HG03139 (cell line): ENCODE data around the gene RGS11.
"Not testable (repeated sequence)": the region's sequence is repeated elsewhere in the genome, so short reads cannot be mapped to it uniquely, and the experiment has no call there.

Experiments
- ATAC-seq: cut with Tn5 transposase; IDR thresholded peaks from one replicate; pipeline ENCODE4 v1.9.1; 2021; ENCODE audit not compliant: unreplicated experiment

The RGS11 gene

DNA sequence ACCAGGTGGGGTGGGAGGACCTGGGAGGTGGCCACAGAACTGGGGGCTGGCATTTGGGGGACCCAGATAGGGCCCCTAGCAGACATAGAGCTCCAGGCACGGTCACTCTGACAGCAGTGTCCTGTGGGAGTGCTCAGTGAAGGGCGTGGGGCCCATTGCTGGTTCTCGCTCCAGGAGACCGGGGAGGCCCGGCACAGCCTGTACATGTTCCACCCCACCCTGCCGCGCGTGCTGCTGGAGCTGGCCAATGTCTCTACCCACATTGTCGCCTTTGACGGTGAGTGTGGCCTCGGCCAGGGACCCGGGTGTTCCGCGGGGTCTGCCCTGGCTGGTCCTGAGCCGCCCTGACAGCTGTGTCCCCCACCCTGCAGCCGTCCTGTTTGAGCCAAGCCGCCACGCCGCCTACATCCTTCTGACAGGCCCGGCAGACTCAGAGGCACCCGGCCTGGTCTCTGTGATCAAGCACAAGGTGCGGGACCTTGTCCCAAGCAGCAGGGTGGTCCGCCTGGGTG, 11.2 kb downstream of the RGS11 start:
- ATAC-seq: no peak

DNA sequence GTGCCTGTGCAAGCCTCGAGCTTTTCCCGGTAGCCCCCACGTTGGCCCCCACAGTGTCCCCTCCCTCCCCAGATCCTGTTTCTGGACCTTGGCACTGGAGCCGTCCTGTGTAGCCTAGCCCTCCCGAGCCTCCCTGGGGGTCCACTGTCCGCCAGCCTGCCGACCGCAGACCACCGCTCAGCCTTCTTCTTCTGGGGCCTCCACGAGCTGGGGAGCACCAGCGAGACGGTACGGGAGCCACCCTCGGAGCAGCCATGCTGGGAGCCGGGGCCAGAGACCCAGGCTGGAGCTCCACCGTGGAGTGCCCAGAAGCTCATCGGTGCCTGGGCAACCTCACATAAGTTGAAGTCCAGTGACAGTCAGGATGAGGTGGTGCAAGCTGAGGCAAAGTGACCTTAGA, 11.8 kb downstream of the RGS11 start:
- ATAC-seq: no peak

DNA sequence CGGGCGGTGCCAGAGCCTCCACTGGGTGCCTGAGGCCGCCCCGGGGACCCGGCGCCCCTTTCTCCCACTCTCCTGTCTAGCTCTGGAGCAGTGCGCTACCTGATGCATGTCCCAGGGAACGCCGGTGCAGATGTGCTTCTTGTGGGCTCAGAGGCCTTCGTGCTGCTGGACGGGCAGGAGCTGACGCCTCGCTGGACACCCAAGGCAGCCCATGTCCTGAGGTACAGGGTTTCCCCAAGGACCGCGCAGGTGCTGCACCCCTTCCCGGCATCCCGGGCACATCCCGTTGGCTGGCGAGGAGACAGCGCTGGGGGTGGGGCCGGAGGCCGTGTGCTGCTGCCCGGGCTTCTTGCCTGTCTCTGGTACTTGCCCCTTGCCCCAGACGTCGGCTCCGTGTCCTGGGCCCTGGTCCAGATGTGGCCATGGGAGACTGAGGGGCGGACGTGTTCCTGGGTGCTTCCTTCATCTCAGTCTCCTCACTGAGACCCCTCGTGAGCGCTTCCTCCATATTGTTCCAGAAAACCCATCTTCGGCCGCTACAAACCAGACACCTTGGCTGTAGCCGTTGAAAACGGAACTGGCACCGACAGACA, 12.5 kb downstream of the RGS11 start:
- no peak for ATAC-seq

DNA sequence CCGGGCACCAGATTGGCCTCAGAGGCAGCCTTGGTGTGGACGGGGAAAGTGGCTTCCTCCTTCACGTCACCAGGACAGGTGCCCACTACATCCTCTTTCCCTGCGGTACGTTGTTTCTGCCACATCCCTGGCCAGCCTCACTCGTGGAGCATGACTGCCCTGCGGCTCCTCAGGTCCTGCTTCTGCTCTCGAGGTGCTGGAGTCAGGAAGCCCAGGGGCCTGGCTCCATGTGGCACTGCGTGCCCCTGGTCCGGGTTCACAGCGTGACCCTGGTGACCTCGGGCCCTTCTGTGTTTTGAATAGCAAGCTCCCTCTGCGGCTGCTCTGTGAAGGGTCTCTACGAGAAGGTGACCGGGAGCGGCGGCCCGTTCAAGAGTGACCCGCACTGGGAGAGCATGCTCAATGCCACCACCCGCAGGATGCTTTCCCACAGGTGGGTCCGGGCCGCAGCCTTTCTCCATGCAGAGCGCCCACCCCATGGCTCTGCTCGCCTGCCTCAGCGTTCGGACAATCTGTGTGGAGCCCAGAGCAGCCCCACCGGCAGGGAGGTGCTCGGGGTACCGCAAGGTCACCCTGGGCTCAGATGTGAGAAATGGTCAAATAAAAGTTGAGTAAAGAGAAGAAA, 13.5 kb downstream of the RGS11 start:
- ATAC-seq: no peak

DNA sequence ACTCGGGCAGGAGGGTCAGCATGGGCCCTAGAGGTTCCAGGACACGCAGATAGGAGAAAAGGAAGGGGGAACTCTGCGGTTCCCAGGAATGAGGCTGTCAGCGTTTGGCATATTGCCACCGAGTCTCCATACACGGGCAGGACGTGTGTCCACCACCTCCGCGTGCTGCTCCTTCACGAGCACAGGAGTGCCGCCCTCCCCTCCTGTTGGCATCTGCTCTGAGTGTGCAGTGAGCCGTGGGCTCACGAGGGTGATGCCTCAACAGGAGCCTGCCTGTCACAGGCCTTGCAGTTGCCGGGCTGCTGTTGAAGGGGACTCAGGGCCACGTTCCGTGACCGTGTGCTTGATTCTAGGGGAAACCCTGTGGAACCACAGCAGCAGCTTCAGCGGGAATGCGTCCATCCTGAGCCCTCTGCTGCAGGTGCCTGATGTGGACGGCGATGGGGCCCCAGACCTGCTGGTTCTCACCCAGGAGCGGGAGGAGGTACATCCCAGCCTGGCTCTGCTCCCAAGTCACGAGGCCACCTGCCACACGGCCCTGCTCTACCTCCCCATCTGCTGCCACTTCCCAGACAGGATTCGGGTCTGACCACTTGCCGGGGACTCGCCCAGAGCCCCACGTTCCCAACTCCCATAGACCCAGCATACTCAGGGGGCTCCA, 14.6 kb downstream of the RGS11 start:
- ATAC-seq: no peak

DNA sequence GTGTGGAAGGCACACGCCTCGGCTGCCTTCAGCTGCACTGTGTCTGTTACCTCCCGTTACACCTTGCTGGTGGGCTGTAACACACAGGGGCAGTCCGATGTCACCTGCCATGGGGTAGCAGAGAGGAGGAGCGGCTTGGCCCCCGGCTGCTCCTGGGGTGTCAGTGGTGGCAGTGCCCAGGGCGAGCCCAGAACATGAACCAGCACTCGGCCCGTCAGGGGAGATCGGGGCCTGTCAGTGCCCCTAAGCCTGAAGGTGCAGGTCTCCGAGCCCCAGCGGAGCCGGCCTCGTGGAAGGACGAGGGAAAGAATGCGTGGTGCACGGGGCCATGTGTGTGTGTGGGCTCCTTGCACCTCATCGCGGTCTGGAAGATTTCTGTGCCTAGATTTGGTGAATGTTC, 15.4 kb downstream of the RGS11 start:
- ATAC-seq: no peak

DNA sequence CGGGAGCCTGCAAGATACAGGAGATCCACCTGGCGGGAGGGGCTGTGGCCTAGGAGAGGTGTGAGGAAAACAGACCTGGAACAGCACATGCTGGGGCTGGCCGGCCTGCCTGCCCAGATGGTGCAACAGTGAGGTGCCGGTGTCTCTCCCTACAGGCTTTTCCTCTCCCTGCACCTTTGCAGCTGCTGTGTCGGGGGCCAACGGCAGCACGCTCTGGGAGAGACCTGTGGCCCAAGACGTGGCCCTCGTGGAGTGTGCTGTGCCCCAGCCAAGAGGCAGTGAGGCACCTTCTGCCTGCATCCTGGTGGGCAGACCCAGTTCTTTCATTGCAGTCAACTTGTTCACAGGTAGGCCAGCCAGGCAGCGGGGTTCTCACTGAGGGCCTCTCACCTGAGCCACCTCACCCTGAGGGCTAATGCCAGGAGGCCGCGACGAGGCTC, 15.9 kb downstream of the RGS11 start:
- ATAC-seq: no peak

DNA sequence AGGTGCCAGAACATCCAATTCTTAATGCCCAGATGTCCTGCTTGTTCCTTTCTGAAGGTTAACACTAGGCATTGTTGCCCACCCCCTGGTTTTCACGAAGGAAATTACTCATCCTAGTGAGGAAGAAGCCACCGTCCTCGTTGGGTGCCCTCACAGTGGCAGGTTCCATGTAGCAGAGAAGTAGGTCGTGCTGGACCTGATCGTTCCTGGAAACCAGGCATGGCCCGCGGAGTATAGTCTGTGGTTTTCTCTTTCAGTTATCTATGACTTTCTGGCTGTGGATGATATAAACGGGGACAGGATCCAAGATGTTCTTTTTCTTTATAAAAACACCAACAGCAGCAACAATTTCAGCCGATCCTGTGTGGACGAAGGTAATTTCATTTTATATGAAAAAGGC, 16.5 kb downstream of the RGS11 start:
- no peak for ATAC-seq

DNA sequence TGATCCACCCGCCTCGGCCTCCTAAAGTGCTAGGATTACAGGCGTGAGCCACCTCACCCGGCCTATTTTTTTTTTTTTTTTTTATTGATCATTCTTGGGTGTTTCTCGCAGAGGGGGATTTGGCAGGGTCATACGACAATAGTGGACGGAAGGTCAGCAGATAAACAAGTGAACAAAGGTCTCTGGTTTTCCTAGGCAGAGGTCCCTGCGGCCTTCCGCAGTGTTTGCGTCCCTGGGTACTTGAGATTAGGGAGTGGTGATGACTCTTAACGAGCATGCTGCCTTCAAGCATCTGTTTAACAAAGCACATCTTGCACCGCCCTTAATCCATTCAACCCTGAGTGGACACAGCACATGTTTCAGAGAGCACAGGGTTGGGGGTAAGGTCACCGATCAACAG, 17.7 kb downstream of the RGS11 start:
- not testable (repeated sequence) for ATAC-seq

DNA sequence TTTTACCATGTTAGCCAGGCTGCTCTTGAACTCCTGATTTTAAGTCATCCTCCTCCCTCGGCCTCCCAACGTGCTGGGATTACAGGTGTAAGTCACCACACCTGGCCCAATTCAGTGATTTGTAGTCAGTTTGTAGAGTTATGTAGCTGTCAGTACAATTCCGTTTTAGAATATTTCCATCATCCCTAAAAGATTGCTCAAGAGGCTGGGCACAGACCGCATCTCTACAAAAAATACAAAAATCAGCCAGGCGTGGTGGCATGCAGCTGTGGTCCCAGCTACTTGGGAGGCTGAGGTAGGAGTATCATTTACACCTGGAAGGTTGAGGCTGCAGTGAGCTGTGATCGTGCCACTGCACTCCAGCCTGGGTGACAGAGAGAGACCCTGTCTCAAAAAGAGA, 20.6 kb downstream of the RGS11 start:
- ATAC-seq: no peak

DNA sequence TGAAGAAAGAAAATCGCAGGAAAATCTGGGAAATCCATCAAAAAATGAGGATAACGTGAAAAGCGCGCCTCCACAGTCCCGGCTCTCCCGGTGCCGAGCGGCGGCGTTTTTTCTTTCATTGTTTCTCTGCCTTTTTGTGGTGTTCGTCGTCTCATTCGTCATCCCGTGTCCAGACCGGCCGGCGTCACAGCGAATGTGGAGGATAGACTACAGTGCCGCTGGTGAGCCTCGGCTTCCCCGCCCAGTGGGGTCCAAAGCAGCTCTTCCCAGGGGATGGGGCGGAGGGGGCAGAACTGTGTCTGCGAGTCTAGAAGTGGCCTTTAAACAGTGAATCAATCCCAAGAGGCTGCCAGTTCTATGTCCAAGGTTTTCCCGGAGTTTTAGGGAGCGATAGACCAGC, 21.3 kb downstream of the RGS11 start:
- ATAC-seq: no peak

DNA sequence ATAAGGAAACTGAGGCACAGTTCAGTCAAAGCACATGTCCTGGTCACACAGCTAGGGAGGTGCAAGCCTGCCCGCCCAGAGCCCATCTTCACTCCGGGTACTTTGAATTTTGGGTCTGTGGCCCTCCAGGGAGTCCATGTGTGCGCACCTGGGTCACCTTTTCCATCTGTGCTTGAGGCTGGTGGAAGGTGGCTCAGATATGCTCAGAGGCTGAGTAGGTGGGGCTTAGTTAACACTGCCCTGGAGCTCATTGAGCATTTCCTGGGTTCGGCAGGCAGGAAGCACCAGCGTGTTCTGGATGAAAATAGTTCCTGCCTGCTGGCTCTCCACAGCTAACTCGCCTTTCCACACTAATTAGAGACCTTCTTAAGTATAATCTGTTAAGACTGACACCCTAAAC, 21.9 kb downstream of the RGS11 start:
- no peak for ATAC-seq

DNA sequence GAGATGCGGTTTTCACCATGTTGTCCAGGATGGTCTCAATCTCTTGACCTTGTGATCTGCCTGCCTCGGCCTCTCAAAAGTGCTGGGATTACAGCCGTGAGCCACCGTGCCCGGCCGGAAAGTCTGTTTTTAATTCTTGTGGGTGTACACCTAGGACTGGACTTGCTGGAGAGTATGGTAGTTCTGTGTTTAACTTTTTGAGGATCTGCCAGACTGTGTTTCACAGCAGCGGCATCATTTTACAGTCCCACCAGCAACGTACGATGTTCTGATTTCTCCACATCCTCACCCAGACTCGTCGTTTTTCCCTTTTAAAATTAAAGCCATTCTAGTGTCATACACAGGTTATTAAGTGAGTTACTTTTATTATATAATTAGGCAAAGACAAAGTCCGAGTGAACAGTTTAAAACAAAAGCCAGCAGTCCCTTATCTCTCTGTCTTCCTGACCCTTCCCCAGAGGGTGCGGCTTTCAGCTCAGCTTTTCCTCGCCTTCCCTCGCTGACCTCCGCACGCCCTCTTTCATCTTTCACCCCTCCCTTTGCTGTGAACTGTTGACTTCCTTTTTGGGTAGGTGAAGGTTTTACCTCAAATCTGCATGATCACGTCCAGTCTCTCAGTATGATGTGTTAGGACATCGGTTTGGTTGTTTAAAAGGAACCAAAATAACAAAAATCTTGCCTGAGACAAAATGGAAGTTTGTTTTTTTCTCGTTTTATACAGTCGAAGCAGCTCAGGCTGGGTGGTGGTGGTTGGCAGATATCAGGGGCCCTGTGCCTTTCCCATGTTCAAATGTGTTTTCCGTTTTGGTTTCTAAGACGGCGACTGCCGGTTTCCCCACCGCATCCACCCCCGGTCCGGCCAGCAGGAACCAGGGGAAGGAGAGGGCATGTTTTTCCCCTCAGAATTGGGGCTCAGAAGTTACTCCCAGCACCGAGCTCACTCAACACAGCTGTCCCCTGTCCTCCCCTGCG, 23.1 kb downstream of the RGS11 start:
- no peak for ATAC-seq

DNA sequence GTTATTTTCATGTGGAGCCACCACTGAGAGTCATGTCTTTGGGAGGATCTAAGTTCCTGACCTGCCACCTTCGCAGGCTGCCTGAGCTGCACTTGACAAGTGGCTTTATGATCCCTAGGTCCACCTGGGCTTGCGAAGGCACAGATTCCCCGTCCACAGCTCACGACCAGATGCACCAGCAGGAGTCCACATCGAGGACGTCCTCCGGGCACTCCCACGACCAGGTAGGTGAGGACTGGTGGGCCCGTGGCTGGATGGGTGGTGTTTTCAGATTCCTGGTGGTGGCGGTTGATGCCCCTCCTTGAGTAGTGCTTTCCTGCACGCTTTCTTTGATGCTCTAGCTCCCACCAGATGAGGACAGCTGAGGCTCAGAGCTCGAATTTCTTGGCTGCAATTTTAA, 26.3 kb downstream of the RGS11 start:
- no peak for ATAC-seq

DNA sequence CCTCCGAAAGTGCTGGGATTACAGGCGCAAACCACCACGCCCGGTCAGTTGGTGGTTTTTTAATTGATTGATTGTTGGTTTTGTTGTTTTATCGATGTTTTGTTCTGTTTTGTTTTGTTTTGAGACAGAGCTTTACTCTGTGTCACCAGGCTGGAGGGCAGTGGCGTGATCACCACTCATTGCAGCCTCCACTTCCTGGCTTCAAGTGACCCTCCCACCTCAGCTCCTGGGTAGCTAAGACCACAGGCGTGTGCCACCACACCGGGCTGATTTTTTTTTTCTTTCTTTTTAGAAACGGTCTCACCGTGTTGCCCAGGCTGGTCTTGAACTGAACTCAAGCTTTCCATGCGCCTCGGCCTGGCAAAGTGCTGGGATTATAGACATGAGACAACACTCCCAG, 28.7 kb downstream of the RGS11 start:
- no peak for ATAC-seq

DNA sequence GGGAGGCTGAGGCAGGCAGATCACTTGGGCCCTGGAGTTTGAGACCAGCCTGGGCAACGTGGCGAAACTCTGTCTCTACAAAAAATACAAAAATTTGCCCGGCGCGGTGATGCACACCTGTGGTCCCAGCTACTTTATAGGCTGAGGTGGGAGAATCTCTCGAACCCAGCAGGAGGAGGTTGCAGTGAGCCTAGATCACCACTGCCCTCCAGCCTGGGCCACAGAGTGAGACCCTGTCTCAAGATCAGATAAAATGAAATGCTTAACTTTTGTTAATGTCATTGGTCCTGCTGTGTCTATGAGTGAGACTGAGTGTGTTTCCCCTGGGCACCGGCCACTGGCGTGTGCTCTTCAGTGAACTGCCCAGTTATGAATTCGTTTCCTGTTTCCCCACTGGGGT, 30.6 kb downstream of the RGS11 start:
- ATAC-seq: no peak

DNA sequence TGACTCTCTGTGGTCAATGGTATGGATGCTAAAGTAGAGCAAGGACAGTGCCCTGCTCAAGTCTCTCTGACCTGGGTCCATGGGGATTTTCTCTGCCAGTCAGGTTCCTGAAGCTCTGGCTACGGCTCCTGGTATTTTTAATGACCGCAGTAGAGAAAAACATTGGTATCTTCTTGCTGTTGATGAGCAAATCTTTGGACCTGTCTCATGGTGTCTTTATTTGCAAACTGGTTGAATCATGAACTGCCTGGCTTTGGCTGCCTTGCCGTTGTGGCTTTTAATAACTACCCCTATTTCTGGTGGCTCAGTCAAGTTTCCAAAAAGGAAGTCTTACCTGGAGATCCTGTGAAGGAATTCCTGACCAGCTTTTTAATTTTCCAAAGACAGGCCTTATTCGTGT, 32.4 kb downstream of the RGS11 start:
- no peak for ATAC-seq

DNA sequence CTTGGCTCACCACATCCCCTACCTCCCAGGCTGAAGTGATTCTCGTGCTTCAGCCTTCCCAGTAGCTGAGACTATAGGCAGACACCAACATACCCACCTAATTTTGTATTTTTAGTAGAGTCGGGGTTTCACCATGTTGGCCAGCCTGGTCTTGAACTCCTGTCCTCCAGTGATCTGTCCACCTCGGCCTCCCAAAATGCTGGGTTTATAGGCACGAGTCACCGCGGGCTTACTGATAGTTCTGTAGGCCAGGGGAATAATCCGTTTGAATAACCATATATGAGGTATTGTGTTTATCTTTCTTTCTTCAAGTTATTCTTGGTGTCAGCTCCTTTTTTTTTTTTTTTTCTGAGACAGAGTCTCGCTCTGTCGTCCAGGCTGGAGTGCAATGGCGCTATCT, 33.5 kb downstream of the RGS11 start:
- ATAC-seq: no peak

DNA sequence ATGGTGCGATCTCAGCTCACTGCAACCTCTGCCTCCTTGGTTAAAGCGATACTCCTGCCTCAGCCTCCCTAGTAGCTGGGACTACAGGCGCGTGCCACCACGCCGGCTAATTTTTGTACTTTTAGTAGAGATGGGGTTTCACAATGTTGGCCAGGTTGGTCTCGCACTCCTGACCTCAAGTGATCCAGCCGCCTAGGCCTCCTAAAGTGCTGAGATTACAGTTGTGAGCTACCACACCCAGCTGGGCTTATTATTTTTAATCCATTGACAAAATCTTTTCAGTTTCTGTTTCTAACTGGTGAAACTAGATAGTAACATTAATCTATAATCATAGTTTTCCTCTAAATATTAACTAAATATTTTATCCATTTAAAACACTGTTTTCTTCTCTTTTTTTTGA, 35.2 kb downstream of the RGS11 start:
- no peak for ATAC-seq

DNA sequence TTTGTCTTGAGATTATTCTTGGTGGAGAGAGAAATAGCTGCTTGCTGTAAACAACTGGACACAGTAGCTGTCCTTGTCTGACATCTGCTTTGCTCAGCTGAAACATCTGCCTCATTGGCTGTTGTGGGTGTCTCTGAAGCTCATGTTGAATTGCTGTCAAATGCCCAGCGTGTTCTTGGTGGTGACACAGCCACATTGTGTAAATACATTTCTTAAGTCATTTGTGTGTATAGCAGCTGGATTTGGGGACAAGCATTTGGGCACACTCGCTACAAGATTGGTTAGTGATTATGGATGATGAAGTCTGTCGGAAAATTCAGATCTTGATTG, 35.8 kb downstream of the RGS11 start:
- no peak for ATAC-seq

DNA sequence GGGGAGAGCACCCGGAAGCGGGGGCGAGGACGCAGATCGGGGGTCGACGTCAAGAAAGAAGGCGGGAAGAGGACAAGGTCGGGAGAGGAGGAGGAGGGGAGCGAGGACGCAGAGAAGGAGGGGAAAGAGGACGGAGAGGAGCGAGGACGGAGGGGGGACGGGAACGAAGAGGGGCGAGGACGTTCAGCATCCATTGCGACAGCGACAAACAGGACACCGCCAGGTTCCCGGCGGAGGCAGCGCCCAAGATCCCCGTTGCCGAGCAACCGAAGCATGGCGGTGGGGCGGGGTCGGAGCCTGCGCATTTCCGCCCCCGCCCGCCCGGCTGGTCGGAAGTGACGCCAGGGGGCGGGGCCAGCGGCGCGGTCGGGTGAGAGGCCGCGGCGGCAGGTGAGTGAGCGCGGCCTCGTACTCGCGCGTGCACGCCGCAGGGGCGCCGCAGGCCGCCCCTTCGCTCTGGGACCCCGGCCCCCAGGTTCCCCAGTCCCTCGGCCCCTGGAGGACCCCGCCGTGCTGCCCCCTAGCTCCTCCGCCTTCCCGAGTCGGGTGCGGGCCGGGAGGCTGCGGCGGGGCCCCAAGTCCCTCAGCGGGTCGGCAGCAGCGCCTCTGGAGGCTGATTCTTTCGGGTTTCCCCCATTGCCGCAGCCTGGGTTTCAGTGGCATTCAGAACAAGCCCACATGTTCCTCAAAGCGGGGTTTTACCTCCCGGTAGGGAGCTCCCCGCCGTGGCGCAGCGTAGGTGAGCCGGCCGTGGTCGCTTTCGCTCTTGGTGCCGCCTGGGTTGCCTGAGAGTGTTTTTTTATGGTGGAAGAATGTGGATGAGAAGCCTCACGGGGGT, 41.1 kb downstream of the RGS11 start, which contains the start of gene FAM234A:
TSS of gene FAM234A (plus strand) at position 354 of the 838 bp plus-strand sequence. CDS start 19,593 bp downstream, outside the sequence.
- peak; percentile 76 for ATAC-seq
